ENCODE results near the gene LRRC3C.

DNA sequence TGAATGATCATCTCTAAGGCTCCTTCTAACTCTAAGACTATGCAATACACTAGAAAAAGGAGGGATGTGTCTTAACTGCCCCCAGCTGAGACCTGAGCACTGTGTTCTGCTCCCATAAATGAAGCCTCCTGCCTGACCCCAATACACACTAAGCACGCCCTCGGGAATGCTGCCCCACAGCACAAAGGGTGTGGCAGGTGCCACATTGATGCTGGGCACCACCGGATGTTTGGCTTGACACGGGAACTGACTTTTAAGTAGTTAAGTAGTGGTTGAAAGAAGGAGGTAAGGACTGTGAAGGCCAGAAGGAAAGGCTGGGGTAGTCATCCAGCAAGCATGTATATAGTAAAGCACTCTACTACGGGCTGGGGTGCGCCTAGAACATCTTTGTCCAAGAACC, 39.2 kb downstream of the LRRC3C start:
- no peak for TF ChIP-seq TRIM28 (IDR thresholded peaks at IDR 0.05; ENCODE audit: borderline replicate concordance, low read length)
- TF ChIP-seq, protein P1, sequence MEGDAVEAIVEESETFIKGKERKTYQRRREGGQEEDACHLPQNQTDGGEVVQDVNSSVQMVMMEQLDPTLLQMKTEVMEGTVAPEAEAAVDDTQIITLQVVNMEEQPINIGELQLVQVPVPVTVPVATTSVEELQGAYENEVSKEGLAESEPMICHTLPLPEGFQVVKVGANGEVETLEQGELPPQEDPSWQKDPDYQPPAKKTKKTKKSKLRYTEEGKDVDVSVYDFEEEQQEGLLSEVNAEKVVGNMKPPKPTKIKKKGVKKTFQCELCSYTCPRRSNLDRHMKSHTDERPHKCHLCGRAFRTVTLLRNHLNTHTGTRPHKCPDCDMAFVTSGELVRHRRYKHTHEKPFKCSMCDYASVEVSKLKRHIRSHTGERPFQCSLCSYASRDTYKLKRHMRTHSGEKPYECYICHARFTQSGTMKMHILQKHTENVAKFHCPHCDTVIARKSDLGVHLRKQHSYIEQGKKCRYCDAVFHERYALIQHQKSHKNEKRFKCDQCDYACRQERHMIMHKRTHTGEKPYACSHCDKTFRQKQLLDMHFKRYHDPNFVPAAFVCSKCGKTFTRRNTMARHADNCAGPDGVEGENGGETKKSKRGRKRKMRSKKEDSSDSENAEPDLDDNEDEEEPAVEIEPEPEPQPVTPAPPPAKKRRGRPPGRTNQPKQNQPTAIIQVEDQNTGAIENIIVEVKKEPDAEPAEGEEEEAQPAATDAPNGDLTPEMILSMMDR (tag by site-specific recombination; IDR thresholded peaks at IDR 0.05) = no peak
